ENCODE results near the gene SLC22A1. TPM values are rescaled to one million over a fixed set of nuclear protein-coding genes. Genes with fewer than 3 reads are reported as not detected.

Gene SLC22A1
- total and polyA plus RNA-seq, 2 experiments from 2014 or later: 0.10 to 0.65 TPM

- TF ChIP-seq ZNF462 (CRISPR knock-in tag; IDR thresholded peaks at IDR 0.05): no peak
Measured at GRCh38 chr6:160127270-160128124, 5.9 kb downstream of the SLC22A1 start (continued).

GRCh38 chr6:160128125-160128683 is 6.6 kb downstream of the SLC22A1 start:
- Mint-ChIP-seq H3K4me1 (peaks cover 25% of the 10 kb centered on the region), H3K27me3 (ENCODE audit: insufficient read depth, low read depth, poor library complexity) (peaks cover 12% of the 10 kb centered on the region), H3K27ac (no peak overlapping the region), H3K9me3 (peaks cover 5% of the 10 kb centered on the region; the same call in 2 of the 3 replicates), H3K4me3 (no peak overlapping the region), H3K36me3 (ENCODE audit: low read depth) (no peaks in the 10 kb centered on the region; the same call in 1 of the 3 replicates)
- Histone ChIP-seq H3K79me2 (replicated peaks; ENCODE audit: insufficient read depth) (no peaks in the 10 kb centered on the region), H3K27me3 (ENCODE audit: insufficient read depth) (no peaks in the 10 kb centered on the region), H3K27ac (ENCODE audit: low read depth) (no peak overlapping the region), H3F3A (replicated peaks; ENCODE audit: low read depth) (no peaks in the 10 kb centered on the region), H4K20me1 (replicated peaks; ENCODE audit: insufficient read depth) (no peaks in the 10 kb centered on the region), H3K4me3 (no peak overlapping the region), H2AFZ (no peak overlapping the region), H3K9me2 (ENCODE audit: insufficient read depth) (no peaks in the 10 kb centered on the region), H3K4me2 (no peak overlapping the region), H3K36me3 (ENCODE audit: insufficient read depth) (no peaks in the 10 kb centered on the region), H3K4me1 (ENCODE audit: insufficient read depth) (peaks cover 13% of the 10 kb centered on the region)
- DNase-seq (ENCODE audit: low spot score) (no peak), ATAC-seq (no peak)
- no peak for TF ChIP-seq POLR2AphosphoS5 (IDR thresholded peaks at IDR 0.05; ENCODE audit: low read depth)
- TF ChIP-seq JUNB (IDR thresholded peaks at IDR 0.05; ENCODE audit: unreplicated experiment): no peak

Measured in GM23338 (cell line).